Measurements from ENCODE around the gene CST3.

CST3 gene

DNA sequence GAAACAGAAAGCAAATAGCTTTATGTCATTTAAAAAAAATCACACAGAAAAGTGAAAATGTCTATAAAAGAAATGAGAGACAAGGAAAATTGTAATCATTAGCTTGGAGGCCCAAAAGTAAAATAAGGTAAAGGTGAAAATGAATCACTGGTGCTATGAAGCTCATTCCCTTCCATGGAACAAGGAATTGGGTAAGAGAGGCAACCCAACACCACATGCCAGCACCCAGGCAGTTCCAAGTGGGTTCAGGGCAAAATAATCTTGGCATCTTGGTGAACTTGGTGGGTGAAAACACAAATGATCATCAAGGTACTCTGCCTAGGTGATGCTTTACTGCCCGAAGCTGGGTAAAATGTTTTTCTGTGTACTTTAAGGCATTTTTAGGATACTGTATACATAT, 34.4 kb upstream of the CST3 start:
- no peak for TF ChIP-seq TEAD4 (IDR thresholded peaks at IDR 0.05)
- no peak for TF ChIP-seq CREB1 (IDR thresholded peaks at IDR 0.05; ENCODE audit: low read depth)
- no peak for TF ChIP-seq RAD21 (IDR thresholded peaks at IDR 0.05; ENCODE audit: low read depth)
- TF ChIP-seq FOXM1 (IDR thresholded peaks at IDR 0.05; ENCODE audit: borderline replicate concordance, low read depth): no peak
- TF ChIP-seq REST (IDR thresholded peaks at IDR 0.05; ENCODE audit: low read depth): no peak
- no peak for TF ChIP-seq EP300 (IDR thresholded peaks at IDR 0.05; ENCODE audit: borderline replicate concordance)
- no peak for TF ChIP-seq USF1 (IDR thresholded peaks at IDR 0.05)
- no peak for TF ChIP-seq CEBPB (IDR thresholded peaks at IDR 0.05)
- no peak for TF ChIP-seq EGR1 (IDR thresholded peaks at IDR 0.05)
- no peak for TF ChIP-seq NFIC (IDR thresholded peaks at IDR 0.05)
- TF ChIP-seq YY1 (IDR thresholded peaks at IDR 0.05; ENCODE audit: low read depth): no peak
- no peak for TF ChIP-seq MAX (IDR thresholded peaks at IDR 0.05)
- TF ChIP-seq TCF12 (IDR thresholded peaks at IDR 0.05; ENCODE audit: low read depth): no peak
- no peak for TF ChIP-seq ZBTB7A (IDR thresholded peaks at IDR 0.05; ENCODE audit: low read depth)
- TF ChIP-seq TAF1 (IDR thresholded peaks at IDR 0.05; ENCODE audit: low read depth): no peak

- TF ChIP-seq FOXM1 (IDR thresholded peaks at IDR 0.05; ENCODE audit: borderline replicate concordance, low read depth) (no peak), EP300 (IDR thresholded peaks at IDR 0.05; ENCODE audit: borderline replicate concordance) (no peak), CREB1 (IDR thresholded peaks at IDR 0.05; ENCODE audit: low read depth) (no peak), TAF1 (IDR thresholded peaks at IDR 0.05; ENCODE audit: low read depth) (no peak), ZBTB7A (IDR thresholded peaks at IDR 0.05; ENCODE audit: low read depth) (no peak), MAX (IDR thresholded peaks at IDR 0.05) (no peak), RAD21 (IDR thresholded peaks at IDR 0.05; ENCODE audit: low read depth) (no peak), USF1 (IDR thresholded peaks at IDR 0.05) (no peak), TCF12 (IDR thresholded peaks at IDR 0.05; ENCODE audit: low read depth) (no peak), NFIC (IDR thresholded peaks at IDR 0.05) (no peak), TEAD4 (IDR thresholded peaks at IDR 0.05) (no peak)
These were observed 33.7 kb upstream of the CST3 start for GRCh38 chr20:23671479-23671878.

GRCh38 chr20:23670361-23670760, 32.6 kb upstream of the CST3 start:
- TF ChIP-seq MAX (IDR thresholded peaks at IDR 0.05) (no peak), CREB1 (IDR thresholded peaks at IDR 0.05; ENCODE audit: low read depth) (no peak), REST (IDR thresholded peaks at IDR 0.05; ENCODE audit: low read depth) (no peak), EGR1 (IDR thresholded peaks at IDR 0.05) (no peak), NFIC (IDR thresholded peaks at IDR 0.05) (no peak), RAD21 (IDR thresholded peaks at IDR 0.05; ENCODE audit: low read depth) (no peak), ZBTB7A (IDR thresholded peaks at IDR 0.05; ENCODE audit: low read depth) (no peak), CEBPB (IDR thresholded peaks at IDR 0.05) (no peak), TAF1 (IDR thresholded peaks at IDR 0.05; ENCODE audit: low read depth) (no peak), YY1 (IDR thresholded peaks at IDR 0.05; ENCODE audit: low read depth) (no peak), EP300 (IDR thresholded peaks at IDR 0.05; ENCODE audit: borderline replicate concordance) (no peak), FOXM1 (IDR thresholded peaks at IDR 0.05; ENCODE audit: borderline replicate concordance, low read depth) (no peak), USF1 (IDR thresholded peaks at IDR 0.05) (no peak)

GRCh38 chr20:23669866-23670265, 32.1 kb upstream of the CST3 start:
- TF ChIP-seq NFIC (IDR thresholded peaks at IDR 0.05) (no peak), CREB1 (IDR thresholded peaks at IDR 0.05; ENCODE audit: low read depth) (no peak), ZBTB7A (IDR thresholded peaks at IDR 0.05; ENCODE audit: low read depth) (no peak), EP300 (IDR thresholded peaks at IDR 0.05; ENCODE audit: borderline replicate concordance) (no peak), TAF1 (IDR thresholded peaks at IDR 0.05; ENCODE audit: low read depth) (no peak), REST (IDR thresholded peaks at IDR 0.05; ENCODE audit: low read depth) (no peak), YY1 (IDR thresholded peaks at IDR 0.05; ENCODE audit: low read depth) (no peak), FOXM1 (IDR thresholded peaks at IDR 0.05; ENCODE audit: borderline replicate concordance, low read depth) (no peak), RAD21 (IDR thresholded peaks at IDR 0.05; ENCODE audit: low read depth) (no peak), TEAD4 (IDR thresholded peaks at IDR 0.05) (no peak), MAX (IDR thresholded peaks at IDR 0.05) (no peak), TCF12 (IDR thresholded peaks at IDR 0.05; ENCODE audit: low read depth) (no peak), CEBPB (IDR thresholded peaks at IDR 0.05) (no peak), USF1 (IDR thresholded peaks at IDR 0.05) (no peak), EGR1 (IDR thresholded peaks at IDR 0.05) (no peak)

All from Ishikawa (cell line).